NCI-H526 (cell line): ENCODE measurements around the gene GOLGA6L22.
"Not testable (repeated sequence)": the region's sequence is repeated elsewhere in the genome, so short reads cannot be mapped to it uniquely, and the experiment has no call there.

ENCODE experiments used
- DNase-seq, 2 experiments: peaks; one replicate each; lab custom pipeline; 2025; lab: John Stamatoyannopoulos, UW

Gene GOLGA6L22

GRCh38 chr15:22458603-22459002, at the start of gene GOLGA6L22:
Gene GOLGA6L22 (plus strand): TSS chr15:22458903. CDS start chr15:22458994, 91 bp downstream.
- not testable (repeated sequence) for DNase-seq

GRCh38 chr15:22417288-22417687, 41.4 kb upstream of the GOLGA6L22 start:
- DNase-seq, result not testable (repeated sequence)

GRCh38 chr15:22417795-22418194, 40.9 kb upstream of the GOLGA6L22 start:
- not testable (repeated sequence) for DNase-seq

GRCh38 chr15:22418212-22418611, 40.5 kb upstream of the GOLGA6L22 start:
- DNase-seq, result not testable (repeated sequence)

GRCh38 chr15:22418666-22419065, 40.0 kb upstream of the GOLGA6L22 start:
- not testable (repeated sequence) for DNase-seq

GRCh38 chr15:22420340-22420739, 38.4 kb upstream of the GOLGA6L22 start:
- DNase-seq, result not testable (repeated sequence)

GRCh38 chr15:22429426-22429825, 29.3 kb upstream of the GOLGA6L22 start:
- DNase-seq, result not testable (repeated sequence)

GRCh38 chr15:22431687-22432086, 27.0 kb upstream of the GOLGA6L22 start:
- DNase-seq, result not testable (repeated sequence)

- DNase-seq, result not testable (repeated sequence)
These were observed 35.9 kb downstream of the GOLGA6L22 start for GRCh38 chr15:22494490-22495113.

- DNase-seq, result not testable (repeated sequence)
These were observed 38.5 kb downstream of the GOLGA6L22 start for GRCh38 chr15:22497200-22497599.

- DNase-seq, result not testable (repeated sequence)
These were observed 39.7 kb downstream of the GOLGA6L22 start for GRCh38 chr15:22498220-22498925.

GRCh38 chr15:22502272-22502671, 43.6 kb downstream of the GOLGA6L22 start:
- not testable (repeated sequence) for DNase-seq

- DNase-seq, result not testable (repeated sequence)
These were observed 48.3 kb downstream of the GOLGA6L22 start for GRCh38 chr15:22506959-22507358.

- not testable (repeated sequence) for DNase-seq
These were observed 57.4 kb downstream of the GOLGA6L22 start for GRCh38 chr15:22516140-22516539.
